Endometrial microvascular endothelial cells (primary cell): ENCODE measurements around the gene PROSER3. TPM values are rescaled to one million over a fixed set of nuclear protein-coding genes. Genes with fewer than 3 reads are reported as not detected.

ENCODE experiments used
- in situ Hi-C: cut with HindIII; loops from 2 replicates; pipeline ENCODE4 v1.10.0; 2017; ENCODE audit warnings: low sequenced_read_pairs, low pct_unique_long_range_greater_than_20kb; ENCODE audit errors: inconsistent ontology term
- total RNA-seq: library from RNA; depleted of rRNA; stranded (reverse); fragments of >200 nt; gene quantifications from one replicate; pipeline ENCODE4 v1.2.3, GENCODE V29; 2015; ENCODE audit errors: inconsistent ontology term

Gene PROSER3
- total RNA-seq, 1 donor from 2014 or later = 7.2 TPM

DNA sequence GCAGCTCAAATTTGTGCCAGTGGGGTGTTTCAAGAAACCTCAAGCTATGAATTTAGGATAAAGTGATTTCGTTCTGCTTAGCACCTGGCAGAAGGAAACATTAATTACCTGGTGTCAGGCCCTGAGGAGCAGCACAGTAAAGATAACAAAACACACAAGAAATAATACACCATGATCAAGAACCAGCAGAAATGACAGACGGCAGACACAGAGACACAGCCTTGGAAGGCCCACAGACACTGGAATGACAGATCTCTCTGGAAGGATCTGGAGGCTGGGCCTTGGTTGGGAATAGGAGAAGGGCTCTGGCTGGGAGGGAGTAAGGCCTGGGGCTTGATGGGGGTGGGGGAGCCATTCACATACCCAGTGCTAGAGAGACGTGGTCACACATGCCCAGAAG lies 43.9 kb downstream of the PROSER3 start:
- in situ Hi-C loops = no loop called here

- in situ Hi-C loops = no loop called here
Observed at GRCh38 chr19:35805526-35806102, 47.6 kb downstream of the PROSER3 start.

DNA sequence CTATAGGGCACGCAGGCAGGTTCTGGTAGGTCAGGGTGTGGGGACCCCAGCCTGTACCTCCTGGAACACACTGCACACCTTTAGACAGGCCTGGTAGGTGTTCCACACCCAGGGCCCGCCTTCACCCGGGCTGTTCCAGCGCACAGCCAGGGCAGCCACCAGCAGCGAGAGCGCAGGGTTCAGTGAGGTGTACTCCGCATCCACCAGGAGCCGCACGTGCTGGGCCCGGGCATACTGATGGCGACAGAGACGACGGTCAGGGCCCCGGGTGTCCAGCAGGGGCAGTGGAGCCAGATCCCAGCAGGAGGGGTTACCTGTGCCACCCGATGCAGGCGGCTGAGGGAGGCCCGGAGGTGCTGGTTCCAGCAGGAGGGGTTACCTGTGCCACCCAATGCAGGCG lies 48.6 kb downstream of the PROSER3 start:
- in situ Hi-C loops = no loop called here

- in situ Hi-C loops = no loop called here
Observed at GRCh38 chr19:35807633-35808032, 49.7 kb downstream of the PROSER3 start.

- in situ Hi-C loops = no loop called here
Observed at GRCh38 chr19:35811317-35812219, 53.6 kb downstream of the PROSER3 start.

DNA sequence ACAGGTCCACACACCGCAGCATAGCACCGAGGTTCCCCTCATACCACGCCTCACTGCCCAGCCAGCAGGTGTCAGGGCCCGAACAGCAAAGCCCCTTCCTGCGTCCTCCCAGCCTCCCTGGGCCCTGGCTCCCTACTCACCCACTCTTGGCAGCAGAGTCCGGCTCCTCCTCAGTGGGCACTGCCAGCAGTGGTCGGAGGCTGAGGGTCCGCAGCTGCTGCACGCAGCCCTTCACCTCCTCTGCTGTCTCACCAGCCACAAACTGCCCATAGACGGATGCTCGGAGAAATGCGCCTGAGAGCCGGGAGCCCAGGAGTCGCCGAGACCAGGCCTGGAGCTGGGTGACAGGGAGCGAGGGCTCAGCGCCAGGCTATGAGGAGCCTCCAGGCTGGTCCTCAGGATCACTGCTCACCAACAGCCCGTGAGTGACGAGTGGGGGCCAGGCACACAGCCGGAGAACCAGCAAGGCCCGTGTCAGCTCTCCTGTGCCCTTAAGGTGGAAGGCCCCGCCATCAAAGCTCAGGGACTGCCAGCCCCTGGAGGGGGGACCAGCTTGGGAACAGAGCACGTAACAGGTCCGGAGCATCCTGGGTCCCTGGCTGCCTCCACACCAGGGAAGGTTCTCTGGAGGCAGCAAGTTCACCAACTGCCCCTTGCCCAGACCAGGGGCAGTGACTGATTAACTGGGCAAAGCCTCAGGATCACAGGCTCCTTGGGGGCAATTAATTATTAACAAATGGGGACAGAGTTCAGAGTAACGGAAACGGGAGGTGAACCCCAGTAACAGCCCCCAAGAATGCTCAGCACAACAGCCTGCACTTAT lies 54.5 kb downstream of the PROSER3 start, which contains the start of gene PRODH2:
TSS of gene PRODH2 (minus strand) at position 626 of the 823 bp plus-strand sequence. CDS start at position 586, 40 bp downstream.
- in situ Hi-C loops = no loop called here

GRCh38 chr19:35813043-35813890 lies 55.3 kb downstream of the PROSER3 start:
- in situ Hi-C loops = no loop called here

DNA sequence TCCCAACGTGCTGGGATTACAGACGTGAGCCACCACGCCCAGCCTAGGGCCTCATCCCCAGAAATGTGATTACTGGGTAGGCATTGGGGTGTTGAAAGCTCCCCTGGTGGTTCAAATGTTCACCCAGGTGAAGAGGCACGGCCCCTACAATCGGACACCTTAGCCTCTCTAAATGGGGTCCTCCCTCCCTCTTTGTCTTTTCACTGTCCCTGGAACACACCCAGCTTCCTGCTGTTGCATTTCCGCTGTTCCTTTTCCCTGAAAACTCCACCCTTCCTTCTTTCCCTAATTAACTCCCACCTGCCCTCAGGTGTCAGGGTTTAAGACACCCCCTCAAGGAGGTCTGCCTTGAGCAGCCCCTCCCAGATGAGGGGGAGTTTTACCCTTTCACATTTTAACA lies 58.3 kb downstream of the PROSER3 start:
- in situ Hi-C loops = no loop called here

GRCh38 chr19:35816846-35817245 lies 58.9 kb downstream of the PROSER3 start:
- in situ Hi-C loops = no loop called here

DNA sequence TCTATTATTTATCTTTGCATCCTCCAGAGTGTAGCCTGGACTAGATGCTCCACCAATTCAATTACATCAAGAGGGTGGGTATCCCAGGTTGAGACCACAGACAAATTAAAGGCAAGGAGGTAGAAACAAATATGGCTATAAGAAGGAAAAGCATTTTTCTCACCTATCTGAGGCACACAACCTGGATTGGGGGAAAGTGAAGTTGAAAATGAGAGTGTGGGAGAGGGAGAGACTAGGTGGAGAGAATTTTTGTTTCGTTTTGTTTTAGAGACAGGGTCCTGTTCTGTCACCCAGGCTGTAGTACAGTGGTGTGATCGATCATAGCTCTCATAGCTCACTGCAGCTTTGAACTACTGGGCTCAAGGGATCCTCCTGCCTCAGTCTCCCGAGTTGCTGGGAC lies 60.5 kb downstream of the PROSER3 start:
- in situ Hi-C loops = no loop called here

Other genes starting within 250 kb of the PROSER3 start
- not detected for gene DMKN, start 244.5 kb upstream of the PROSER3 start, total RNA-seq
- gene SBSN, start 229.9 kb upstream of the PROSER3 start, total RNA-seq = not detected
- gene GAPDHS, start 224.7 kb upstream of the PROSER3 start, total RNA-seq = not detected
- gene TMEM147, start 212.6 kb upstream of the PROSER3 start, total RNA-seq = 87.1 TPM
- not detected for gene ATP4A, start 194.5 kb upstream of the PROSER3 start, total RNA-seq
- not detected for gene PMIS2, start 172.0 kb upstream of the PROSER3 start, total RNA-seq
- 20.8 TPM for gene HAUS5, start 145.4 kb upstream of the PROSER3 start, total RNA-seq
- 84.6 TPM for gene RBM42, start 129.1 kb upstream of the PROSER3 start, total RNA-seq
- gene ETV2, start 116.4 kb upstream of the PROSER3 start, total RNA-seq = not detected
- gene COX6B1, start 109.9 kb upstream of the PROSER3 start, total RNA-seq = 610 TPM
- gene UPK1A, start 91.7 kb upstream of the PROSER3 start, total RNA-seq = not detected
- gene ZBTB32, start 53.6 kb upstream of the PROSER3 start, total RNA-seq = not detected
- 11.1 TPM for gene KMT2B, start 40.2 kb upstream of the PROSER3 start, total RNA-seq
- gene IGFLR1, start 15.7 kb upstream of the PROSER3 start, total RNA-seq = 2.0 TPM
- gene U2AF1L4, start 12.8 kb upstream of the PROSER3 start, total RNA-seq = 7.4 TPM
- 36.0 TPM for gene PSENEN, start 12.5 kb upstream of the PROSER3 start, total RNA-seq
- 13.1 TPM for gene LIN37, start 9.6 kb upstream of the PROSER3 start, total RNA-seq
- gene HSPB6, start 1.1 kb upstream of the PROSER3 start, total RNA-seq = not detected
- 0.19 TPM for gene ARHGAP33, start 17.4 kb downstream of the PROSER3 start, total RNA-seq
- not detected for gene PRODH2, start 54.7 kb downstream of the PROSER3 start, total RNA-seq
- not detected for gene NPHS1, start 94.3 kb downstream of the PROSER3 start, total RNA-seq
- gene KIRREL2, start 98.7 kb downstream of the PROSER3 start, total RNA-seq = not detected
- 9.4 TPM for gene APLP1, start 110.4 kb downstream of the PROSER3 start, total RNA-seq
- 6.6 TPM for gene NFKBID, start 142.4 kb downstream of the PROSER3 start, total RNA-seq
- gene HCST, start 144.4 kb downstream of the PROSER3 start, total RNA-seq = not detected
- gene TYROBP, start 150.1 kb downstream of the PROSER3 start, total RNA-seq = not detected
- gene LRFN3, start 178.2 kb downstream of the PROSER3 start, total RNA-seq = 2.5 TPM
- 17.0 TPM for gene SDHAF1, start 237.0 kb downstream of the PROSER3 start, total RNA-seq